Measurements from ENCODE around the gene TESK2.

- no peak for TF ChIP-seq CTCF (IDR thresholded peaks at IDR 0.05)
- no peak for TF ChIP-seq POLR2AphosphoS5 (IDR thresholded peaks at IDR 0.05)
- no peak for TF ChIP-seq EP300 (IDR thresholded peaks at IDR 0.05)
- no peak for TF ChIP-seq POLR2A (IDR thresholded peaks at IDR 0.05)
Measured at GRCh38 chr1:45522324-45523104, 31.6 kb upstream of the TESK2 start.

Measured in suprapubic skin (tissue), 4 donors.